Adipose tissue (tissue), 3 donors: ENCODE data around the gene RRAGB. TPM values are rescaled to one million over a fixed set of nuclear protein-coding genes. Genes with fewer than 3 reads are reported as not detected.
"Not testable (repeated sequence)": the region's sequence is repeated elsewhere in the genome, so short reads cannot be mapped to it uniquely, and the experiment has no call there.

Experiments
- H3K27ac ChIP-seq: one replicate; pipeline ENCODE4 v1.5.1; 2013; ENCODE audit warnings: low read depth, low read length
- WGBS, 3 donors: extraction: QIAGEN DNeasy Blood & Tissue Kit; methylation state at CpG; one replicate each; pipeline ENCODE4 v1.1.7; 2013; 5-methylcytosine and 5-hydroxymethylcytosine counted together
- polyA plus RNA-seq, 3 donors: library from polyadenylated mRNA; stranded (reverse); fragments of 200-250 nt; gene quantifications; one replicate each; pipeline ENCODE4 v1.2.3, GENCODE V29; 2013
- donor health status: healthy with polysubstance abuse.
- donor health status: Bipolar disorder and iron deficiency.
- donor health status: healthy.

Gene RRAGB
- polyA plus RNA-seq: 10 to 100 TPM in 2 of 3 donors, 1 to 10 TPM in 1; 9.5 to 25.3 (median 13.5) TPM

DNA sequence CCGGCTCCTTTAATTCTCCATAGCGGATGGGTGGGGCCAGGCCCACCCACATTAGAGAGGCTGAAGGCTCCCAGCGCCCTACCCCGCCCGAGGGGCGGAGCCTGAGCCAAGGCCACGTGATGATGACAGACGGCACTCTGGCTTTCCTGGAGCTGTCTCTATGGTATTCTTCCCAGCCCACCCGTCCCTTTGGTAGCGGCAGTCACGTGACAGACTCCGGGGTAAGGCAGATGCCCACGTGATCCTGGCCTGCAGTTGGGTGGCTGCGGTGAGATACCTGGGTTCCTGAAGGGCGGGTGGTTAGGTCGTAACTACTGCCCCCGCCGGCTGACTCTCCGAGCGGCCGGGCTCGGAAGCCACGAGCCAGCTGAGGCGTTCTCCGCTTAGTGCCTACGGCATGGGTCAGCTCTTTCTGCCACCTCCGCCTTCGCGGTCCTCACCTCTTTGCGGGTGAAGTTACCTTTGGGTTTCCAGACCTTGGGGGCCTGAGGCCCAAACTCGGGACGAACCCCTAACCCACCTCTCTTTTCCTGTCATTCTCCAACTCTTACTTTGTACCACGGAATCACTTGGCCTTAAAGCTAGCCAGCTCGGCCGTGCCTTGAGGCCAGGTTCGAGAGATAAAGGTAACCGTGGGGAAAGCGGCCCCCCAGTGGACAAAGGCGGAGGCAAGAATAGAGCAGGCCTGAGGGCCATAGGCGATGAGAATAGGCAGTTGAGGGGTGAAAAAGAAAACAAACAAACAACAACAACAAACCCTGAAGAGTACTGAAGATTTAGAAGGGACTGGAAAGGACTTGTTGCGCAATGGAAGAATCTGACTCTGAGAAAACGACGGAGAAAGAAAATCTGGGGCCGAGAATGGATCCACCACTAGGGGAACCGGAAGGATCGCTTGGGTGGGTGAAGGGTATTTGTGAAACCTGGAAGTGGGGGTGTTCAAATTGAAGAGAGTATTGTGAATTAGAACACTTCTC is at the start of gene RRAGB:
RRAGB (plus strand) TSS at position 229 of the 977 bp plus-strand sequence; CDS start at position 808, 579 bp downstream.
- WGBS, 3 donors: 1 to 36% (median 1%) methylated on average over 45 to 46 of the region's 46 CpGs

DNA sequence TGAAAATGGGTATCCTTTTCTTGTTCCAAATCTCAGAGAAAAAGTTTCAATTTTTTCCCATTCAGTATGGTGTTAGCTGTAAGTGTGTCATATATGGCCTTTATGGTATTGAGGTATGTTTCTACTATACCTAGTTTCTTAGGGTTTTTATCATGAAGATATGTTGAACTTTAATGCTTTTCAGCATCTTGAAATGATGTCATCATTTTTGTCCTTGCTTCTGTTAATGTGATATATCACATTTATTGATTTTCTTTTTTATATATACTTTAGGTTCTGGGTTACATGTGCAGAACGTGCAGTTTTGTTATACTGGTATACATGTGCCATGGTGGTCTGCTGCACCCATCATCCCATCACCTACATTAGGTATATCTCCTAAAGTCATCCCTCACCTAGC is 49.5 kb upstream of the RRAGB start:
- WGBS, 3 donors: 50 to 79% (median 64%) methylated on average over 1 of the region's 1 CpG
- no peak overlapping the region for H3K27ac ChIP-seq

More for the DNA sequence above, at the start of gene RRAGB:
- H3K27ac ChIP-seq: peak within 1 kb of the TSS; percentile 66

GRCh38 chrX:55688579-55688978 is 29.0 kb upstream of the RRAGB start:
- not testable (repeated sequence) for H3K27ac ChIP-seq

DNA sequence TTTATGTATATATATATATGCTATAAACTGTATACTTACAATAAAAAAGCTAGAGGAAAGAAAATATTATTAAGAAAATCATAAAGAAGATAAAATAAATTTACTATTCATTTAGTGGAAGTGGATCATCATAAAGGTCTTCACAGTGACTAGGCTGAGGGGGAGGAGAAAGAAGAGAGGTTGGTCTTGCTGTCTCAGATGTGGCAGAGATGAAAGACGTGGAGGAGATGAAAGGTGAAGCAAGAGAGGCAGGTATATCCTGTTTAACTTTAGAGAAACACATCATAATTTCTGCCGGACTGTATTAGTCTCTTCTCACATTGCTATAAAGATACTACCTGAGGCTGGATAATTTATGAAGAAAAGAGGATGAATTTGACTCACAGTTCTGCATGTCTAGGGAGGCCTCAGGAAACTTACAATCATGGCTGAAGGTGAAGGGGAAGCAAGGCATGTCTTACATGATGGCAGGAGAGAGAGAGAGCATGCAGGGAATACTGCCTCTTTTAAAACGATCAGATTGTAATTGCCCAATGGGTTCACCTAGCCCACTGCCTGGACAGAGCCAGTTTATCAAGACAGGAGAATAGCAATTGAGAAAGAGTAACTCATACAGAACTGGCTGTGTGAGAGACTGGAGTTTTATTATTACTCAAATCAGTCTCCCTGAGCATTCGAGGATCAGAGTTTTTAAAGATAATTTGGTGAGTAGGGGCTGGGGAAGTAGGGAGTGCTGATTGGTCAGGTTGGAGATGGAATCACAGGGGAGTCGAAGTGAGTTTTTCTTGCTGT is 22.1 kb upstream of the RRAGB start:
- WGBS, 3 donors: 51 to 69% (median 69%) methylated on average over 5 of the region's 5 CpGs

More at GRCh38 chrX:55688579-55688978, 29.0 kb upstream of the RRAGB start:
- 69 to 83% (median 78%) methylated on average over 7 to 10 of the region's 10 CpGs for WGBS, 3 donors

DNA sequence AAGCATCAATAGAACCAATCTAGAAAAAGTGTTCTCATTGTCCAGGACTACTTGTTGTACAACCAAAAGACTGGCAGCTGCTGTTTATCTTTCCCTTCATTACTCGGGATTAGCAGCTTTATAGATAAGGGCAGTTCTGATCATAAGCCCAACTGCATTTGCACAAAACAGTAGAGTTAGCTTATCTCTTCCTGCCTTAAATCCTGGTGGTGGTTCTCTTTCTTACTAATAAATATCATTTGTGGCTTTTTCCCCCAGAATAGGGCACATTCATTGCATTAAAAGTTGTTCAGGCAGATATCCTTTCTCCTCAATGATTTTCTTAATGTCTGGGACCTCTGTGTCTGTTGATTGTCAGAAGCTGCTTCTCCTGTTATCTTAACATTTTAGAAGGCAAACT is 20.2 kb upstream of the RRAGB start:
- WGBS, 3 donors: 21 to 64% (median 36%) methylated on average over 1 of the region's 1 CpG
- no peak overlapping the region for H3K27ac ChIP-seq

More for the DNA sequence above, 22.1 kb upstream of the RRAGB start:
- H3K27ac ChIP-seq: no peak overlapping the region

GRCh38 chrX:55702671-55703070 is 14.9 kb upstream of the RRAGB start:
- no peak overlapping the region for H3K27ac ChIP-seq
- 42 to 63% (median 55%) methylated on average over 5 of the region's 5 CpGs for WGBS, 3 donors

- WGBS, 3 donors: 48 to 89% (median 62%) methylated on average over 2 of the region's 2 CpGs
- not testable (repeated sequence) for H3K27ac ChIP-seq
Observed at GRCh38 chrX:55703436-55703835, 14.1 kb upstream of the RRAGB start.

DNA sequence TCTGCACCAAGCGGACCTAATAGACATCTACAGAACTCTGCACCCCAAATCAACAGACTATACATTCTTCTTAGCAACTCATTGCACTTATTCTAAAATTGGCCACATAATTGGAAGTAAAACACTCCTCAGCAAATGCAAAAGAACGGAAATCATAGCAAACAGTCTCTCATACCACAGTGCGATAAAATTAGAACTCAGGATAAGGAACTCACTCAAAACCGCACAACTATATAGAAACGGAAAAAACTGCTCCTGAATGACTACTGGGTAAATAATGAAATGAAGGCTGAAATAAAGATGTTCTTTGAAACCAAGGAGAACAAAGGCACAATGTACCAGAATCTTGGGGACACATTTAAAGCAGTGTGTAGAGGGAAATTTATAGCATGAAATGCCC is 12.5 kb upstream of the RRAGB start:
- 51 to 62% (median 59%) methylated on average over 5 of the region's 5 CpGs for WGBS, 3 donors

GRCh38 chrX:55709735-55710134 is 7.8 kb upstream of the RRAGB start:
- 30 to 63% (median 49%) methylated on average over 1 of the region's 1 CpG for WGBS, 3 donors
- no peak overlapping the region for H3K27ac ChIP-seq

More for the DNA sequence above, 12.5 kb upstream of the RRAGB start:
- H3K27ac ChIP-seq: not testable (repeated sequence)

GRCh38 chrX:55710701-55711100 is 6.8 kb upstream of the RRAGB start:
- WGBS, 3 donors: 8 to 64% (median 39%) methylated on average over 3 of the region's 3 CpGs
- no peak overlapping the region for H3K27ac ChIP-seq

GRCh38 chrX:55713631-55714030 is 3.9 kb upstream of the RRAGB start:
- 8 to 26% (median 14%) methylated on average over 1 of the region's 1 CpG for WGBS, 3 donors
- H3K27ac ChIP-seq: no peak overlapping the region

- 58 to 89% (median 81%) methylated on average over 5 of the region's 5 CpGs for whole genome bisulfite sequencing, 3 donors
- H3K27ac ChIP-seq: no peak overlapping the region
Observed at GRCh38 chrX:55714161-55714560, 3.4 kb upstream of the RRAGB start.

DNA sequence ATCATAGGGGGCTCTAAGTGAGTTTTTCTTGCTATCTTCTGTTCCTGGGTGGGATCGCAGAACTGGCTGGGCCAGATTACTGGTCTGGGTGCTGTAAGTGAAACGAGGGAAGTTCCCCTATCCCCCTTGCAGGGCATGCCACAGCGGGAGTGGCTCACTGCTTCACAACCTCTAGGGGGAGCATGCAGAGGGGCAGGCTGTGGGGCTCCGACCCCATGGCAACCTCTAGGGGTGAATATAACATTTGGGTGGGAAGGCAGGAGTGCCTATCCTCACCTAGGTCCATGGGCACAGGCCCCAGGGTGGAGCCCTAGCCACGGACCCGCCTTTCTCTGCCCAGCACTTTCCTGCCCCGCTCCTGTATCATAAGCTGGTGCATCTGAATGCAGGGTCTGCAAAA is 1.7 kb upstream of the RRAGB start:
- 62 to 74% (median 64%) methylated on average over 7 of the region's 7 CpGs for WGBS, 3 donors
- no peak overlapping the region for H3K27ac ChIP-seq

DNA sequence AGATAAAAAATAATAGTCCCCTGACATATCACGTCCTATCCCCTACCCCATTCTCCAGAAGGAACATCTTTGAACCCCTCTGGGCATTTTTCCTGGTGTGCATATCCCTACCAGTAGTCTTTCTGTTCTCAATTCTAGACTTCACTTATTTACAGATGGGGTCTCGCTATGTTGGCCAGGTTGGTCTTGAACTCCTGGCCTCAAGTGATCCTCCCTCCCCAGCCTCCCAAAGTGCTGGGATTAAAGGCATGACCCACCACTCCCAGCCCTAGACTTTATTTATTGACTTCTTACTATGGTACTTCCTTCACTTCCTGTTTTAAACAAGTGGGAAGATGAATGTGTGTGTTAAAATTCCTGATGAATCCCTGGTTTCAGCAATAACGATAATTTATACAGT is 612 bp upstream of the RRAGB start:
- WGBS, 3 donors: 24 to 62% (median 60%) methylated on average over 3 of the region's 3 CpGs
- H3K27ac ChIP-seq: no peak overlapping the region

GRCh38 chrX:55731826-55732225 is 14.3 kb downstream of the RRAGB start:
- no peak overlapping the region for H3K27ac ChIP-seq
- 74 to 100% (median 94%) methylated on average over 2 of the region's 2 CpGs for WGBS, 3 donors

GRCh38 chrX:55738969-55739368 is 21.4 kb downstream of the RRAGB start:
- 83 to 98% (median 98%) methylated on average over 4 of the region's 4 CpGs for WGBS, 3 donors
- H3K27ac ChIP-seq: no peak overlapping the region

DNA sequence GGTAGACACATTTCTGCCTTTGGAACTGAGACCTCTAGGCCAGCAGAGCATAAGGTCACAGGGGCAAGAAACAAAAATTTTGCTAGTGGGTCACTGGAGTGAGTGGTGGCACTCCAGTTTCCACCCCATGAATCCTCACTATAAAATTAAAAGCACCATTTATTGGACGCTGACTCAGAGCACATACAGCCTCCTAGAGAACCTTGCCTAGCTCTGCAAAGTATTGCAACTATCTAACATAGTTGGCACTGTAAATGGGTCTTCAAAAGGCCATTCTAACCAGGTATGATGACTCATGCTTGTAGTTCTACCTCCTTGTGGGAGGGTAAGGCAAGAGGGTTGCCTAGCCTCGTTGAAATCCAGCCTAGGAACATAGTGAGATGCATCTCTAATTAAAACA is 25.1 kb downstream of the RRAGB start:
- no peak overlapping the region for H3K27ac ChIP-seq
- WGBS, 3 donors: 67 to 94% (median 91%) methylated on average over 2 of the region's 2 CpGs

DNA sequence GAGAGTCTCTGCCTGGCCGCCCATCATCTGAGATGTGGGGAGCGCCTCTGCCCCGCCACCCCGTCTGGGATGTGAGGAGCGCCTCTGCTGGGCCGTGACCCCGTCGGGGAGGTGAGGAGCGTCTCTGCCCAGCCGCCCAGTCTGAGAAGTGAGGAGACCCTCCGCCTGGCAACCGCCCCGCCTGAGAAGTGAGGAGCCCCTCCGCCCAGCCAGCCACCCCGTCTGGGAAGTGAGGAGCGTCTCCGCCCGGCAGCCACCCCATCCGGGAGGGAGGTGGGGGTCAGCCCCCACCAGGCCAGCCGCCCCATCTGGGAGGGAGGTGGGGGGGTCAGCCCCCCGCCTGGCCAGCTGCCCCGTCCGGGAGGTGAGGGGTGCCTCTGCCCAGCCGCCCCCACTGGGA is 30.9 kb downstream of the RRAGB start:
- H3K27ac ChIP-seq: not testable (repeated sequence)
- WGBS, 3 donors: 88 to 98% (median 94%) methylated on average over 10 to 23 of the region's 24 CpGs

GRCh38 chrX:55750256-55750655 is 32.7 kb downstream of the RRAGB start:
- 70 to 100% (median 93%) methylated on average over 1 of the region's 1 CpG for WGBS, 3 donors
- H3K27ac ChIP-seq: no peak overlapping the region
